GM13976 (cell line): ENCODE results near the gene HIF3A.

Experiments used
- DNase-seq: peaks from one replicate; pipeline ENCODE4 v3.0.0; 2012; ENCODE audit warnings: low spot score
- CTCF ChIP-seq: IDR thresholded peaks from 2 replicates; pipeline ENCODE4 v1.5.1; 2012; ENCODE audit warnings: borderline replicate concordance, mild to moderate bottlenecking; ENCODE audit not compliant: insufficient read depth; ENCODE audit errors: extremely low read depth, missing control alignments, control extremely low read depth
- in situ Hi-C: fragments of 300-500 bp; cut with MboI; formaldehyde crosslinking; loops from one replicate; pipeline ENCODE4 v1.12.0; 2022; ENCODE audit warnings: low sequenced_read_pairs, mixed read lengths, inconsistent platforms; ENCODE audit not compliant: unreplicated experiment

The HIF3A gene

GRCh38 chr19:46367426-46367825 lies 70.6 kb downstream of the HIF3A start:
- no peak for DNase-seq
- no peak for TF ChIP-seq CTCF
- in situ Hi-C loops: no loop called here

- DNase-seq: no peak
- in situ Hi-C loops: no loop called here
Measured at GRCh38 chr19:46368116-46368515, 71.3 kb downstream of the HIF3A start.

GRCh38 chr19:46369817-46370216 lies 73.0 kb downstream of the HIF3A start:
- no peak for DNase-seq
- no peak for TF ChIP-seq CTCF
- in situ Hi-C loops: no loop called here

More at GRCh38 chr19:46368116-46368515, 71.3 kb downstream of the HIF3A start:
- no peak for TF ChIP-seq CTCF

- in situ Hi-C loops: no loop called here
- DNase-seq: no peak
- TF ChIP-seq CTCF: no peak
Measured at GRCh38 chr19:46371371-46371901, 74.6 kb downstream of the HIF3A start.

- in situ Hi-C loops: no loop called here
- no peak for TF ChIP-seq CTCF
- no peak for DNase-seq
Measured at GRCh38 chr19:46372901-46373490, 76.2 kb downstream of the HIF3A start.

GRCh38 chr19:46373491-46374359 lies 76.9 kb downstream of the HIF3A start:
- no peak for TF ChIP-seq CTCF
- DNase-seq: no peak
- in situ Hi-C loops: no loop called here
